Heart left ventricle (tissue), 13 donors: ENCODE data around the gene SYCP3.

ENCODE experiments used
- CTCF ChIP-seq, 12 donors: fragments of 200-600 bp; sonication (generic) in 4 of 12; IDR thresholded peaks; one replicate each; pipeline versions ENCODE4 v1.5.0 to v1.8.0; 2018 to 2022; ENCODE audit warnings: antibody characterized with exemption in 12 of 12, mild to moderate bottlenecking in 5 of 12
- POLR2A ChIP-seq, 2 donors: fragments of 450-650 bp; IDR thresholded peaks; one replicate each; pipeline ENCODE4 v1.6.1; 2017; ENCODE audit warnings: antibody characterized with exemption in 2 of 2, mild to moderate bottlenecking in 2 of 2, moderate library complexity in 2 of 2
- donor health status: ischemic (EF 13 %, LVEDD 7.1; RV severe dilation, severe dysfunction).
- donor health status: DM: no; HTN: yes; CAD: no.
- donor health status: DM: no; HTN: no; CAD: no.
- donor health status: ischemic (EF 25% LVEDD 6.9; RV normal size, moderate dysfunction).
- donor health status: ischemic (EF 25% LVEDD 5.7; RV mildly dilated, moderate dysfunction).
- donor health status: ischemic (EF 35%, LVEDD 5.7; RV mildly dilated, moderate dysfunction).
- donor health status: nonischemic (EF 11% LVEDD 7.7; RV severe dilation, severe dysfunction).
- donor health status: DM: yes; HTN: yes; CAD: no.
- donor health status: PGD.
- donor health status: ischemic (EF 29% LVEDD 5.4; RV normal size, mild dysfunction).
- donor health status: nonischemic (EF 23%, LVEDD 6.1; RV moderate dilation, normal function).

- TF ChIP-seq CTCF (IDR thresholded peaks at IDR 0.05) (no peak), POLR2A (IDR thresholded peaks at IDR 0.05) (no peak)
Measured at GRCh38 chr12:101743242-101743641, 4.0 kb upstream of the SYCP3 start.
